B cell (primary cell): ENCODE measurements around the gene STXBP2. TPM values are rescaled to one million over a fixed set of nuclear protein-coding genes. Genes with fewer than 3 reads are reported as not detected.

Source experiments
- ATAC-seq: fragments of 200-7000 bp; cut with Tn5 transposase; one replicate; pipeline ENCODE4 v1.10.0; 2021; ENCODE audit warnings: low read depth, mild to moderate bottlenecking, moderate number of reproducible peaks, moderate library complexity
- CTCF ChIA-PET: fragments of 350-600 bp; sonication (Branson Sonifier 250); formaldehyde crosslinking; loops from one replicate; lab custom pipeline; 2021; ENCODE audit warnings: antibody characterized with exemption, inconsistent platforms; lab: Charles Lee
- POLR2A ChIA-PET: fragments of 350-600 bp; sonication (Branson Sonifier 250); formaldehyde crosslinking; loops from one replicate; lab custom pipeline; 2021; ENCODE audit warnings: antibody characterized with exemption; lab: Charles Lee
- DNase-seq: peaks from one replicate; pipeline ENCODE4 v3.0.0; 2013
- H2AFZ ChIP-seq: 2 replicates; pipeline ENCODE4 v1.6.1; 2012; ENCODE audit warnings: mild to moderate bottlenecking, low read depth, low read length; ENCODE audit not compliant: insufficient read depth, poor library complexity, severe bottlenecking
- H3K27ac ChIP-seq, 2 donors: 1 replicate in 1 of 2; 2 replicates in 1 of 2; pipeline ENCODE4 v1.5.1; 2012 to 2013; ENCODE audit warnings: low read length in 2 of 2, mild to moderate bottlenecking in 2 of 2, moderate library complexity in 1 of 2
- H3K27me3 ChIP-seq, 4 experiments: fragments of 200-600 bp in 1 of 4; sonication (generic) in 1 of 4; replicated peaks in 1 of 4; 1 replicate in 2 of 4; 2 replicates in 2 of 4; pipeline versions ENCODE4 v1.6.1 to v1.7.0; 2013 to 2016; ENCODE audit warnings: low read length in 3 of 4, mild to moderate bottlenecking in 2 of 4, mixed read lengths in 1 of 4, moderate library complexity in 1 of 4; ENCODE audit not compliant: insufficient read depth in 4 of 4, control insufficient read depth in 3 of 4; ENCODE audit errors: control extremely low read depth in 1 of 4
- H3K36me3 ChIP-seq, 2 experiments: replicated peaks in 1 of 2; 1 replicate in 1 of 2; 2 replicates in 1 of 2; pipeline versions ENCODE4 v1.6.1 to v1.7.1; 2013; ENCODE audit warnings: low read length in 1 of 2; ENCODE audit not compliant: insufficient read depth in 2 of 2, control insufficient read depth in 1 of 2; ENCODE audit errors: control extremely low read depth in 1 of 2, extremely low read depth in 1 of 2
- H3K4me1 ChIP-seq, 2 donors: fragments of 200-600 bp in 1 of 2; sonication (generic) in 1 of 2; 1 replicate in 1 of 2; 2 replicates in 1 of 2; pipeline versions ENCODE4 v1.5.1 to v1.6.1; 2013 to 2017; ENCODE audit warnings: low read length in 2 of 2; ENCODE audit not compliant: control insufficient read depth in 2 of 2, insufficient read depth in 2 of 2
- H3K4me2 ChIP-seq: replicated peaks from 2 replicates; pipeline ENCODE3; 2012; ENCODE audit warnings: mild to moderate bottlenecking, low read depth, low read length; ENCODE audit not compliant: poor library complexity, severe bottlenecking
- H3K4me3 ChIP-seq, 5 experiments: fragments of 200-600 bp in 1 of 5; sonication (generic) in 1 of 5; 1 replicate in 3 of 5; 2 replicates in 2 of 5; pipeline versions ENCODE4 v1.5.1 to v1.7.0; 2011 to 2016; ENCODE audit warnings: low read length in 4 of 5, mild to moderate bottlenecking in 4 of 5, low read depth in 2 of 5, control low read depth in 1 of 5, moderate library complexity in 1 of 5; ENCODE audit not compliant: insufficient read depth in 1 of 5; ENCODE audit errors: control extremely low read depth in 1 of 5, extremely low read depth in 1 of 5
- H3K79me2 ChIP-seq: fragments of 200-600 bp; sonication (generic); one replicate; pipeline ENCODE4 v1.6.0; 2016; ENCODE audit warnings: low read length; ENCODE audit not compliant: control insufficient read depth, insufficient read depth
- H3K9ac ChIP-seq: fragments of 200-600 bp; sonication (generic); 2 replicates; pipeline ENCODE4 v1.6.1; 2017; ENCODE audit warnings: mild to moderate bottlenecking, low read length, moderate library complexity
- H3K9me3 ChIP-seq, 3 donors: one replicate each; pipeline versions ENCODE4 v1.6.1 to v1.7.1; 2013; ENCODE audit warnings: low read length in 2 of 3; ENCODE audit not compliant: control insufficient read depth in 2 of 3, insufficient read depth in 1 of 3; ENCODE audit errors: control extremely low read depth in 1 of 3
- H4K20me1 ChIP-seq: 2 replicates; pipeline ENCODE4 v1.6.0; 2012; ENCODE audit warnings: mild to moderate bottlenecking, low read length; ENCODE audit not compliant: insufficient read depth, control insufficient read depth, poor library complexity, severe bottlenecking
- H3K27ac Mint-ChIP-seq: one replicate; pipeline ENCODE4 v1.8.0; 2021; ENCODE audit warnings: mixed read lengths
- H3K27me3 Mint-ChIP-seq: one replicate; pipeline ENCODE4 v1.8.0; 2021; ENCODE audit warnings: mixed read lengths
- H3K4me1 Mint-ChIP-seq: one replicate; pipeline ENCODE4 v1.8.0; 2021; ENCODE audit warnings: mixed read lengths
- H3K4me3 Mint-ChIP-seq: one replicate; pipeline ENCODE4 v1.8.0; 2021; ENCODE audit warnings: mixed read lengths
- H3K9me3 Mint-ChIP-seq: one replicate; pipeline ENCODE4 v1.8.0; 2022; ENCODE audit warnings: mixed read lengths; ENCODE audit not compliant: insufficient read depth
- CTCF ChIP-seq: fragments of 200-600 bp; IDR thresholded peaks from one replicate; pipeline ENCODE4 v1.8.0; 2022; ENCODE audit warnings: antibody characterized with exemption, mild to moderate bottlenecking
- EZH2 ChIP-seq: IDR thresholded peaks from 2 replicates; pipeline ENCODE4 v1.6.1; 2012; ENCODE audit warnings: borderline replicate concordance, low read depth, mild to moderate bottlenecking, moderate library complexity, low read length; ENCODE audit not compliant: insufficient read depth, poor library complexity, severe bottlenecking
- WGBS: methylation state at CpG from one replicate; pipeline ENCODE4 v1.1.5; 2013; ENCODE audit warnings: missing lambda C conversion rate; ENCODE audit not compliant: insufficient coverage; 5-methylcytosine and 5-hydroxymethylcytosine counted together
- intact Hi-C: fragments of 100-400 bp; cut with micrococcal nuclease; formaldehyde crosslinking; loops from one replicate; pipeline ENCODE4 v1.10.0; 2022
- polyA plus RNA-seq: library from polyadenylated mRNA; depleted of rRNA; stranded (reverse); fragments of >200 nt; gene quantifications from 2 replicates; pipeline ENCODE4 v1.2.3, GENCODE V29; 2012
- total RNA-seq, 2 donors: library from RNA; stranded (reverse); fragments of 120-200 nt in 1 of 2; gene quantifications; 1 replicate in 1 of 2; 2 replicates in 1 of 2; pipeline versions ENCODE4 v1.2.3 to v1.2.4, GENCODE V29; 2013 to 2022

The STXBP2 gene
- total and polyA plus RNA-seq, 2 donors (not counting 1 experiment from before 2014, with no cell fraction given) = 222 to 226 TPM

DNA sequence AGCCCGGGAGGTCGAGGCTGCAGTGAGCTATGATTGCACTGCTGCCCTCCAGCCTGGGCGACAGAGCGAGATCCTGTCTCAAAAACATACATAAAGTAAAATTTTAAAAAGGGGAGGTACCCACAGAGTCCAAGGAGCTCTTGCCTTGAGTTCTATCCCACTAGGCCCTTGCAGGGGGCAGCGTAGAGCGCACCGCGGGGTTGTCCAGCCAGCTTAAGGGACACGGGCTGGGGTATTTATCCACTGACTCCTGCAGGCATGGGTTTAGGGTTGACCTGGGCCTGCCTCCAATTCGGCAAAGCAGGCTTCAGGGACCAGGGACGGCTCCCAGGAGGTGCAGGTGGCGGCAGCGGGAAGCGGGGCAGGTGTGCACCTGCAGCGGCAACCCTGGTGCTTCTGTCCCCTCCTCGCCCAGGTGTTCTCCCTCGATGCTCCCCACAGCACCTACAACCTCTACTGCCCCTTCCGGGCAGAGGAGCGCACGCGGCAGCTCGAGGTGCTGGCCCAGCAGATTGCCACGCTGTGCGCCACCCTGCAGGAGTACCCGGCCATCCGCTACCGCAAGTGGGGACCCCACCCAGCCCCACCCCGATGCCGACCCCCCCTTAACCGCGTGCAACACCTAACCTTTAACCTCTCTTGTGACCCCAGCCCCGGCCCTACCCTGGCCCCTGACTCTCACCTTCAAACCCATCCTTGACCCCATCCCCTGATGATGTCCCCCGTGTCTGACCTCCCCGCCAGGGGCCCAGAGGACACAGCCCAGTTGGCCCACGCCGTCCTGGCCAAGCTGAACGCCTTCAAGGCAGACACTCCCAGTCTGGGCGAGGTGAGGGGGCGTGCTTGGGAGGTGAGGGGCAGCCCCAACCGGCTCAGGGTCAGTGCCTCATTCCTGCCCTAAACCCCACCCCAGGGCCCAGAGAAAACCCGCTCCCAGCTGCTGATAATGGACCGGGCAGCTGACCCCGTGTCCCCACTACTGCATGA lies 4.7 kb downstream of the STXBP2 start:
- Histone ChIP-seq H3K4me3 (no peak overlapping the region), H2AFZ (no peak overlapping the region), H3K36me3 (peaks cover 4 to 50% of the 10 kb centered on the region in 2 experiments), H4K20me1 (peaks cover 40% of the 10 kb centered on the region), H3K27me3 (no peaks in the 10 kb centered on the region), H3K9ac (no peak overlapping the region), H3K9me3 (peaks cover 0 to 9% (median 0%) of the 10 kb centered on the region in 3 donors), H3K4me2 (no peak overlapping the region), H3K27ac (no peak overlapping the region), H3K79me2 (peaks cover 30% of the 10 kb centered on the region), H3K4me1 (peaks cover 9 to 12% of the 10 kb centered on the region in 2 donors)
- peaks cover 21% of the 10 kb centered on the region for H3K4me1 Mint-ChIP-seq
- intact Hi-C loops = no loop called here
- no peaks in the 10 kb centered on the region for H3K27me3 Mint-ChIP-seq
- ChIA-PET POLR2A (interaction anchor here (0.5 to 1.3 kb wide), 2 partner anchors 12 to 716 kb away, joined by 3 to 7 read pairs; partner anchors contain the start of genes PET100 and XAB2), CTCF (interaction anchor here (0.6 kb wide), 1 partner anchor 10 kb away, joined by 3 read pairs; no protein-coding TSS in a partner anchor)
- H3K4me3 Mint-ChIP-seq = no peak overlapping the region
- 98% methylated on average over 34 of the region's 43 CpGs for WGBS
- no peaks in the 10 kb centered on the region for H3K9me3 Mint-ChIP-seq
- TF ChIP-seq EZH2 = no peak
- TF ChIP-seq CTCF = no peak
- DNase-seq = no peak
- no peak overlapping the region for H3K27ac Mint-ChIP-seq
- ATAC-seq = no peak
